Endodermal cell (in vitro differentiated cells): Measurements from ENCODE around the gene RASL11B. TPM values are rescaled to one million over a fixed set of nuclear protein-coding genes. Genes with fewer than 3 reads are reported as not detected.

ENCODE experiments used
- DNase-seq: peaks from one replicate; pipeline ENCODE4 v3.0.0-alpha.2; 2017
- H3K27ac ChIP-seq: 2 replicates; pipeline ENCODE4 v1.5.1; 2013; ENCODE audit warnings: mild to moderate bottlenecking, low read depth, low read length, moderate library complexity
- H3K27me3 ChIP-seq: 2 replicates; pipeline ENCODE4 v1.6.1; 2013; ENCODE audit warnings: mild to moderate bottlenecking, low read length, moderate library complexity; ENCODE audit not compliant: insufficient read depth, control insufficient read depth, poor library complexity, severe bottlenecking
- H3K36me3 ChIP-seq: 2 replicates; pipeline ENCODE4 v1.7.0; 2013; ENCODE audit warnings: mild to moderate bottlenecking, low read length, moderate library complexity; ENCODE audit not compliant: control insufficient read depth, insufficient read depth
- H3K4me1 ChIP-seq: one replicate; pipeline ENCODE4 v1.7.0; 2013; ENCODE audit warnings: low read length; ENCODE audit not compliant: control insufficient read depth, insufficient read depth
- H3K4me3 ChIP-seq: 2 replicates; pipeline ENCODE4 v1.5.1; 2013; ENCODE audit warnings: mild to moderate bottlenecking, low read length, moderate library complexity
- H3K9ac ChIP-seq: 2 replicates; pipeline ENCODE4 v1.6.1; 2013; ENCODE audit warnings: mild to moderate bottlenecking, low read length, moderate library complexity; ENCODE audit not compliant: poor library complexity, severe bottlenecking; ENCODE audit errors: extremely low read depth
- H3K9me3 ChIP-seq: 2 replicates; pipeline ENCODE4 v1.6.1; 2013; ENCODE audit warnings: mild to moderate bottlenecking, low read length, moderate library complexity; ENCODE audit not compliant: control insufficient read depth
- H3K27ac Mint-ChIP-seq: 2 replicates; pipeline ENCODE4 v1.8.0; 2020; ENCODE audit warnings: mixed read lengths
- H3K27me3 Mint-ChIP-seq: 2 replicates; pipeline ENCODE4 v1.8.0; 2021; ENCODE audit warnings: mild to moderate bottlenecking, mixed read lengths; ENCODE audit not compliant: insufficient read depth
- H3K36me3 Mint-ChIP-seq: 2 replicates; pipeline ENCODE4 v1.8.0; 2020; ENCODE audit warnings: low read depth, mixed read lengths
- H3K4me1 Mint-ChIP-seq: 2 replicates; pipeline ENCODE4 v1.8.0; 2020; ENCODE audit warnings: mixed read lengths
- H3K4me3 Mint-ChIP-seq: 2 replicates; pipeline ENCODE4 v1.8.0; 2020; ENCODE audit warnings: mild to moderate bottlenecking, moderate library complexity, mixed read lengths
- H3K9me3 Mint-ChIP-seq: 2 replicates; pipeline ENCODE4 v1.8.0; 2020; ENCODE audit warnings: mild to moderate bottlenecking, mixed read lengths
- CTCF ChIP-seq: fragments of 200-600 bp; sonication (generic); conservative IDR thresholded peaks from 2 replicates; pipeline ENCODE4 v1.5.0; 2021; ENCODE audit warnings: antibody characterized with exemption, mild to moderate bottlenecking
- WGBS, 2 experiments: methylation state at CpG; one replicate each; pipeline versions ENCODE4 v1.1.5 to v1.1.7; 2013; ENCODE audit warnings: missing lambda C conversion rate in 2 of 2, mixed read lengths in 1 of 2; ENCODE audit not compliant: insufficient coverage in 1 of 2, insufficient read length in 1 of 2; 5-methylcytosine and 5-hydroxymethylcytosine counted together
- total RNA-seq, 2 donors: library from RNA; stranded (reverse); fragmentation: NEBNext Ultra II Directional in 1 of 2; extraction: Animal tissue kit (Norgen Biotek cat#: 25700) in 1 of 2; gene quantifications; 2 replicates in 1 of 2; 3 replicates in 1 of 2; pipeline ENCODE4 v1.2.1, GENCODE V29; 2021

Gene RASL11B
- total RNA-seq, 2 donors from 2014 or later, result 7.0 to 12.7 TPM

- Mint-ChIP-seq H3K4me1 (peaks cover 10% of the 10 kb centered on the region), H3K4me3 (no peak overlapping the region), H3K27me3 (no peaks in the 10 kb centered on the region), H3K36me3 (no peaks in the 10 kb centered on the region), H3K27ac (no peak overlapping the region), H3K9me3 (peaks cover 5% of the 10 kb centered on the region)
- peaks cover 4% of the 10 kb centered on the region for H3K4me1 ChIP-seq
- H3K27me3 ChIP-seq, result no peaks in the 10 kb centered on the region
- no peak overlapping the region for H3K9ac ChIP-seq
- TF ChIP-seq CTCF, result no peak
- H3K27ac ChIP-seq, result no peak overlapping the region
- no peak for DNase-seq
- no peak overlapping the region for H3K4me3 ChIP-seq
- H3K36me3 ChIP-seq, result no peaks in the 10 kb centered on the region
- WGBS, 2 experiments, result 96 to 100% methylated on average over 1 of the region's 1 CpG
- H3K9me3 ChIP-seq, result peaks cover 19% of the 10 kb centered on the region
These were observed 28.3 kb downstream of the RASL11B start for GRCh38 chr4:52890521-52890791.

GRCh38 chr4:52891743-52892142 is 29.6 kb downstream of the RASL11B start:
- Mint-ChIP-seq H3K9me3 (peaks cover 6% of the 10 kb centered on the region), H3K4me3 (no peak overlapping the region), H3K27ac (no peak overlapping the region), H3K27me3 (no peaks in the 10 kb centered on the region), H3K36me3 (no peaks in the 10 kb centered on the region), H3K4me1 (peaks cover 10% of the 10 kb centered on the region)
- 81 to 90% methylated on average over 1 of the region's 1 CpG for WGBS, 2 experiments
- no peak overlapping the region for H3K9ac ChIP-seq
- no peaks in the 10 kb centered on the region for H3K36me3 ChIP-seq
- H3K9me3 ChIP-seq, result peaks cover 6% of the 10 kb centered on the region
- H3K4me1 ChIP-seq, result peaks cover 4% of the 10 kb centered on the region
- H3K27ac ChIP-seq, result no peak overlapping the region
- H3K27me3 ChIP-seq, result no peaks in the 10 kb centered on the region
- no peak overlapping the region for H3K4me3 ChIP-seq
- no peak for TF ChIP-seq CTCF
- no peak for DNase-seq

- Histone ChIP-seq H3K9ac (no peak overlapping the region), H3K4me3 (no peak overlapping the region), H3K27ac (no peak overlapping the region), H3K4me1 (peaks cover 4% of the 10 kb centered on the region), H3K36me3 (no peaks in the 10 kb centered on the region), H3K9me3 (no peaks in the 10 kb centered on the region), H3K27me3 (no peaks in the 10 kb centered on the region)
- DNase-seq, result no peak
- WGBS, 2 experiments, result 96 to 100% methylated on average over 3 of the region's 3 CpGs
- Mint-ChIP-seq H3K9me3 (peaks cover 7% of the 10 kb centered on the region), H3K4me3 (no peak overlapping the region), H3K27me3 (no peaks in the 10 kb centered on the region), H3K27ac (no peak overlapping the region), H3K36me3 (no peaks in the 10 kb centered on the region), H3K4me1 (peaks cover 10% of the 10 kb centered on the region)
- no peak for TF ChIP-seq CTCF
These were observed 30.8 kb downstream of the RASL11B start for GRCh38 chr4:52892880-52893279.
